Activated CD4-positive, alpha-beta T cell treated with anti-CD3 and anti-CD28 coated beads, Interleukin-2, amount 10 ng/mL, durations not matched to agents 24 days and 14 days (primary cell): ENCODE data around the gene PUS7. TPM values are rescaled to one million over a fixed set of nuclear protein-coding genes. Genes with fewer than 3 reads are reported as not detected.
"Not testable (repeated sequence)": the region's sequence is repeated elsewhere in the genome, so short reads cannot be mapped to it uniquely, and the experiment has no call there.

Experiments
- DNase-seq: peaks from one replicate; pipeline ENCODE4 v3.0.0; 2022
- H3K27ac Mint-ChIP-seq: one replicate; pipeline ENCODE4 v1.8.0; 2022; ENCODE audit warnings: mild to moderate bottlenecking, mixed read lengths
- H3K27me3 Mint-ChIP-seq: one replicate; pipeline ENCODE4 v1.8.0; 2022; ENCODE audit warnings: mixed read lengths
- H3K36me3 Mint-ChIP-seq: one replicate; pipeline ENCODE4 v1.8.0; 2022; ENCODE audit warnings: low read depth, mild to moderate bottlenecking, mixed read lengths
- H3K4me1 Mint-ChIP-seq: one replicate; pipeline ENCODE4 v1.8.0; 2021; ENCODE audit warnings: mixed read lengths
- H3K4me3 Mint-ChIP-seq: one replicate; pipeline ENCODE4 v1.8.0; 2022; ENCODE audit warnings: mild to moderate bottlenecking, moderate library complexity, mixed read lengths
- H3K9me3 Mint-ChIP-seq: one replicate; pipeline ENCODE4 v1.8.0; 2021; ENCODE audit warnings: mixed read lengths
- intact Hi-C: fragments of 100-400 bp; cut with micrococcal nuclease; formaldehyde crosslinking; loops from one replicate; pipeline ENCODE4 v1.15.1; 2023
- total RNA-seq: library from RNA; stranded (reverse); gene quantifications from 2 replicates; pipeline ENCODE4 v1.2.3, GENCODE V29; 2022

The PUS7 gene
- 51.9 and 54.5 TPM in 2 replicates for total RNA-seq

GRCh38 chr7:105521717-105522463, at the start of gene PUS7:
Gene PUS7 (minus strand): TSS chr7:105522271. CDS start chr7:105508512, 13,759 bp downstream.
- Mint-ChIP-seq H3K27me3 (no peaks in the 10 kb centered on the region), H3K36me3 (peaks cover 16% of the 10 kb centered on the region), H3K9me3 (no peaks in the 10 kb centered on the region), H3K27ac (peak within 1 kb of the TSS; percentile 99), H3K4me3 (peak within 1 kb of the TSS; percentile 99), H3K4me1 (peaks cover 15% of the 10 kb centered on the region)
- peak; percentile 92 for DNase-seq
- intact Hi-C loops = loop anchor here (1.0 to 10.0 kb wide), 3 partner anchors 10 to 903 kb away; partner anchors contain the start of gene RINT1

DNA sequence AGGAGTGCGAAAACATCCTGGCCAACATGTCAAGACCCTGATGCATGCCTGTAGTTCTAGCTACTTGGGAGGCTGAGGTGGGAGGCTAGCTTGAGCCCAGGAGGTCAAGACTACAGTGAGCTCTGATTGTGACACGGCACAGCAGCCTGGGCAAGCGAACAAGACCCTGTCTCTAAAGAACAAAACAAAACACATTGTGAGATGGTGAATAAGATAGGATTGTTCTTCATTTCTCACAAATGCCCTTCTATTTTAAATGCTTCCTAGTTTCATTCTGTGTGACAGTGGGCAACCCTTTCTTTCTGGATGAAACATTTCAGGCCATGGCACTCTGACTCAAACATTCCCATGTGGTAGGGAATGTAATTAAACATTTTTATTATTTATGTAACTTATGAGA, 45.8 kb upstream of the PUS7 start:
- Mint-ChIP-seq H3K4me3 (no peak overlapping the region), H3K4me1 (no peaks in the 10 kb centered on the region)

GRCh38 chr7:105567024-105567423, 45.0 kb upstream of the PUS7 start:
- no peak for DNase-seq
- Mint-ChIP-seq H3K27me3 (no peaks in the 10 kb centered on the region), H3K27ac (no peak overlapping the region), H3K4me3 (no peak overlapping the region), H3K36me3 (peaks cover 45% of the 10 kb centered on the region), H3K9me3 (no peaks in the 10 kb centered on the region), H3K4me1 (no peaks in the 10 kb centered on the region)
- intact Hi-C loops = no loop called here

More for the DNA sequence above, 45.8 kb upstream of the PUS7 start:
- Mint-ChIP-seq H3K9me3 (no peaks in the 10 kb centered on the region), H3K27ac (no peak overlapping the region), H3K27me3 (no peaks in the 10 kb centered on the region), H3K36me3 (peaks cover 43% of the 10 kb centered on the region)
- DNase-seq = no peak
- intact Hi-C loops = no loop called here

- Mint-ChIP-seq H3K27me3 (no peaks in the 10 kb centered on the region), H3K4me3 (no peak overlapping the region), H3K36me3 (peaks cover 44% of the 10 kb centered on the region), H3K9me3 (no peaks in the 10 kb centered on the region), H3K4me1 (no peaks in the 10 kb centered on the region), H3K27ac (no peak overlapping the region)
- intact Hi-C loops = no loop called here
- no peak for DNase-seq
These were observed 43.1 kb upstream of the PUS7 start for GRCh38 chr7:105565190-105565589.

- Mint-ChIP-seq H3K27me3 (no peaks in the 10 kb centered on the region), H3K4me3 (no peak overlapping the region), H3K27ac (no peak overlapping the region), H3K4me1 (no peaks in the 10 kb centered on the region), H3K9me3 (no peaks in the 10 kb centered on the region), H3K36me3 (peaks cover 43% of the 10 kb centered on the region)
- no peak for DNase-seq
- intact Hi-C loops = no loop called here
These were observed 37.9 kb upstream of the PUS7 start for GRCh38 chr7:105559926-105560325.

DNA sequence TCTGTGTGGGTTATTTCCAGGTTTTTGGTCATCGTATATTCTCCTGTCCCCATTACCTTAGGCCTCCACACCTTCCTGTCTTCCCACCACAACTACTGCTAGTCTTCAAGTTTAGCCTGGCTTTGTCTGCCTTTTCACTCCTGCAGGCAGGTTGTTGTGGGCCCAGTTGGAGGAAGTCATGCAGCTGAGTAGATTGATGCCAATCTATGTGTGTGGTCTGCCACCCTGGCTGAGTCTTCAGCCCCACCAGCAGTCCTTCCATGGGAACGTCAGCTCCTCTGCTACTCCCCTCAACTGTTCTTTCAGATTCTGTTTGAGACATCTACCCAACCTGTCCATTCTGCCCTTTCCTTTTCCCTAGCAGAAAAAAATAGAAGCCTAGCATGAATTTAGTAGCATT, 16.3 kb upstream of the PUS7 start:
- intact Hi-C loops = no loop called here
- H3K4me1 Mint-ChIP-seq = peaks cover 9% of the 10 kb centered on the region
- H3K27ac Mint-ChIP-seq = no peak overlapping the region
- no peaks in the 10 kb centered on the region for H3K27me3 Mint-ChIP-seq
- H3K9me3 Mint-ChIP-seq = no peaks in the 10 kb centered on the region
- no peak for DNase-seq
- H3K4me3 Mint-ChIP-seq = no peak overlapping the region
- peaks cover 44% of the 10 kb centered on the region for H3K36me3 Mint-ChIP-seq

- Mint-ChIP-seq H3K27ac (peak overlapping the region; percentile 93), H3K36me3 (peaks cover 17% of the 10 kb centered on the region), H3K4me3 (peak overlapping the region; percentile 93), H3K27me3 (no peaks in the 10 kb centered on the region), H3K4me1 (peaks cover 25% of the 10 kb centered on the region), H3K9me3 (no peaks in the 10 kb centered on the region)
- DNase-seq = no peak
- intact Hi-C loops = loop anchor here (1.0 to 5.0 kb wide), 5 partner anchors 11 to 591 kb away; partner anchors contain the start of genes KMT2E, PUS7 and SRPK2
These were observed 10.8 kb upstream of the PUS7 start for GRCh38 chr7:105532709-105533460.

DNA sequence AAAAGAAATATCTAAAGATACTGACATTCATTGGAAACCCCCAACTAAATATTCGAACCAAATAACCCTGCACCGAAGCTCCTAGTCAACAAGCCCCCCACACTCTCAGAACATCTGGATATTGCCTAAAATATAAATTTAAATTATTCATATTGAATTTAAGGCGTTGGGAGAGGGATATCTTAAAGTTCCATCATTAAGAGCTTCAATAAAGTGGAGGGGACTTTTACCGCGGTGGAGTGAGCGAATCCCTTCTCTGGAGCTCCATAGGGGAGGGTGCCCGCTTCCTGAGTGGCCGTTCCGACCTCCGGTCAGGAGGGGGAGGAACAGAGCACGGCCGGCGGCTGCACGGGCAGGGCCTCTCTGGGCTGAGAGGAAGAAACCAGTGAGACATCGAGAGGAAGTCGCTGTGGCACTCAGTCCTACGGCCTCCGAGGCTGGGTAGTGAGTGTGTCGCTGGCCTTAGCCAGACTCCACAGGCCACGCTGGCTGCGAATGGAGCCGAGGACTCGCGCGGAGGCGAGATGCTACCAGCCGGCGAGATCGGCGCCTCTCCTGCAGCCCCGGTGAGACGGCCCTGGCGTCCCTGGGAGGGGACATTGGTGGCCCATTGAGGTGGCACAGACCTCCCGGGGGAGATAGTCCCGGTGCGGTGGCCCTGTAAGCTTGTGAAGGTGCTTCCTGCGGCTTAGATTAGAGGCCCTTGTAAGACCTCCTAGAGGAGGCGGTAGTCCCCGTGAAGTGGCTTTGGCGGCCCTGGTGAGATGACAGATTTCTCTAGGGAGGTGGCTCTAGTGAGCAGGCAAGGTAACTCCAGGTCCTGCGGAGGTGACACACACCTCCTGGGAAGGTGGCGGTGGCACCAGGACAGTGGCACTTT, 10.0 kb upstream of the PUS7 start, which contains the start of gene RINT1:
RINT1 (plus strand) TSS at position 410 of the 880 bp plus-strand sequence; CDS start at position 525, 115 bp downstream.
- Mint-ChIP-seq H3K36me3 (peaks cover 14% of the 10 kb centered on the region), H3K27me3 (no peaks in the 10 kb centered on the region), H3K9me3 (no peaks in the 10 kb centered on the region), H3K4me1 (peaks cover 25% of the 10 kb centered on the region), H3K27ac (peak within 1 kb of the TSS; percentile 93), H3K4me3 (peak within 1 kb of the TSS; percentile 93)
- peak; percentile 97 for DNase-seq
- intact Hi-C loops = loop anchor here (1.0 to 5.0 kb wide), 5 partner anchors 10 to 590 kb away; partner anchors contain the start of genes KMT2E, PUS7 and SRPK2

DNA sequence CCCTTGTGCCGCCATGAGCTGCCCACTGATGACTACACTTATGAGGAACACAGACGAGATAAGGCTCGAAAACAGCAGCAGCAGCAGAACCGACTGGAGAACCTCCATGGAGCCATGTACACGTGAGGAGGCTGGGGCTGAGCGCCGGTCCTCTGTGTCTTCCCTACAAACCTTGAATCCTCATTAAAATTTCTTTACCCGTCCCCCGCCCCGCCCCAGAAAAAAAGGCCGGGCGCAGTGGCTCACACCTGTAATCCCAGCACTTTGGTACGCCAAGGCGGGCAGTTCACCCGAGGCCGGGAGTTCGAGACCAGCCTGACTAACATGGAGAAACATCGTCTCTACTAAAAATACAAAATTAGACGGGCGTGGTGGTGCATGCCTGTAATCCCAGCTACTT, 8.5 kb upstream of the PUS7 start:
- Mint-ChIP-seq H3K4me3 (peak overlapping the region; percentile 60), H3K36me3 (peaks cover 11% of the 10 kb centered on the region), H3K9me3 (no peaks in the 10 kb centered on the region), H3K27ac (no peak overlapping the region), H3K4me1 (peaks cover 23% of the 10 kb centered on the region), H3K27me3 (no peaks in the 10 kb centered on the region)
- no peak for DNase-seq
- intact Hi-C loops = loop anchor here (5.0 kb wide), 4 partner anchors 143 to 588 kb away; partner anchors contain the start of genes KMT2E and SRPK2

DNA sequence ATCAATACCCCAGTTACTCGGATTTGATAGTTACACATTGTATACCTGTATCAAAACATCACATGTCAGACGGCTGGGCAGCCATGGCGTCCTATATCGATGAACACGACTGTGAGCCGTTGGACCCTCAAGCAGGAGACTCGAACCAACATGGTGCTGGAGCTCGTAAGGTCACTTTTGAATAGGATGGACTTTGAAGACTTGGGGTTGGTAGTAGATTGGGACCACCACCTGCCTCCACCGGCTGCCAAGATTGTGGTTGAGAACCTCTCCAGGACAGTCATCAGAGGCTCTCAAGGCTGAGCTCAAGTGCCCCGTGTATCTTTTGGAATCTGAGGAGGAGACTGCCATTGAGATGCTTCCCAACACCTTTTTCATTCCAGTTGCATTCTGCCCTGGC, 8.1 kb upstream of the PUS7 start:
- Mint-ChIP-seq H3K27me3 (no peaks in the 10 kb centered on the region), H3K9me3 (no peaks in the 10 kb centered on the region), H3K4me3 (peak overlapping the region; percentile 60), H3K36me3 (peaks cover 9% of the 10 kb centered on the region), H3K27ac (no peak overlapping the region), H3K4me1 (peaks cover 21% of the 10 kb centered on the region)
- DNase-seq = no peak
- intact Hi-C loops = loop anchor here (5.0 kb wide), 4 partner anchors 143 to 588 kb away; partner anchors contain the start of genes KMT2E and SRPK2

GRCh38 chr7:105527737-105528136, 5.7 kb upstream of the PUS7 start:
- H3K4me1 Mint-ChIP-seq, H3K27me3 Mint-ChIP-seq, H3K9me3 Mint-ChIP-seq, H3K36me3 Mint-ChIP-seq, H3K27ac Mint-ChIP-seq, DNase-seq, H3K4me3 Mint-ChIP-seq: not testable (repeated sequence)
- intact Hi-C loops = loop anchor here (10.0 kb wide), 1 partner anchor 897 kb away; no protein-coding TSS in a partner anchor

DNA sequence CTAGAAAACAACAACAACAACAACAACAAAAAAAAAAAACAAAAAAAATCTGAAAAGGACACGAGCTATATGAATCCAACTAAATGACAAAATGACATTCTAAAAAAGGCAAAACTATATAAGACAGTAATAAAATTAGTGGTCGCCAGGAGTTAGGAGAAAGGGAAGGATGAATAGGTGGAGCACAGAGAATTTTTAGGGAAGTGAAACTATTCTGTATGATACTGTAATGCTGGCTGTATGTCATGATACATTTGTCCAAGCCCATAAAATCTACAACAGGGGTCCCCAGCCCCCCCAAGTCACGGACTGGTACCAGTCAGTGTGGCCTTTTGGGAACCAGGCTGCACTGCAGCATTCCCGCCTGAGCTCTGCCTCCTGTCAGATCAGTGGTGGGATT, 2.8 kb upstream of the PUS7 start:
- H3K9me3 Mint-ChIP-seq = no peaks in the 10 kb centered on the region
- H3K27ac Mint-ChIP-seq = no peak overlapping the region
- no peak overlapping the region for H3K4me3 Mint-ChIP-seq
- intact Hi-C loops = loop anchor here (5.0 to 10.0 kb wide), 2 partner anchors 428 to 900 kb away; no protein-coding TSS in a partner anchor
- DNase-seq = no peak
- H3K36me3 Mint-ChIP-seq = peaks cover 5% of the 10 kb centered on the region
- H3K27me3 Mint-ChIP-seq = no peaks in the 10 kb centered on the region
- peaks cover 10% of the 10 kb centered on the region for H3K4me1 Mint-ChIP-seq

- not testable (repeated sequence) for H3K36me3 Mint-ChIP-seq, H3K27me3 Mint-ChIP-seq, H3K4me3 Mint-ChIP-seq, H3K27ac Mint-ChIP-seq, DNase-seq, H3K9me3 Mint-ChIP-seq
- intact Hi-C loops = loop anchor here (5.0 to 10.0 kb wide), 2 partner anchors 427 to 900 kb away; no protein-coding TSS in a partner anchor
- H3K4me1 Mint-ChIP-seq = peaks cover 13% of the 10 kb centered on the region
These were observed 2.4 kb upstream of the PUS7 start for GRCh38 chr7:105524423-105524822.
